Activated naive CD4-positive, alpha-beta T cell treated with anti-CD3 and anti-CD28 coated beads, Interleukin-2, amount 50 U/mL, for 72 hours (primary cell): ENCODE data around the gene HCRT. TPM values are rescaled to one million over a fixed set of nuclear protein-coding genes. Genes with fewer than 3 reads are reported as not detected.
"Not testable (repeated sequence)": the region's sequence is repeated elsewhere in the genome, so short reads cannot be mapped to it uniquely, and the experiment has no call there.

Source experiments
- ATAC-seq, 2 donors: fragments of 150-1000 bp; cut with Tn5 transposase; 2 replicates each; pipeline ENCODE4 v1.10.0; 2021; ENCODE audit warnings: mild to moderate bottlenecking in 2 of 2, moderate library complexity in 2 of 2
- DNase-seq, 2 donors: peaks; one replicate each; pipeline ENCODE4 v3.0.0; 2021 to 2022; ENCODE audit warnings: low spot score in 2 of 2
- H3K27ac Mint-ChIP-seq, 2 donors: one replicate each; pipeline ENCODE4 v1.8.0; 2022; ENCODE audit warnings: mild to moderate bottlenecking in 2 of 2, mixed read lengths in 2 of 2
- H3K36me3 Mint-ChIP-seq, 2 donors: one replicate each; pipeline ENCODE4 v1.8.0; 2022; ENCODE audit warnings: mixed read lengths in 2 of 2
- H3K9me3 Mint-ChIP-seq, 2 donors: one replicate each; pipeline ENCODE4 v1.8.0; 2022; ENCODE audit warnings: mixed read lengths in 2 of 2
- total RNA-seq, 2 donors: library from RNA; stranded (reverse); gene quantifications; one replicate each; pipeline ENCODE4 v1.2.3, GENCODE V29; 2022

HCRT gene, protein sequence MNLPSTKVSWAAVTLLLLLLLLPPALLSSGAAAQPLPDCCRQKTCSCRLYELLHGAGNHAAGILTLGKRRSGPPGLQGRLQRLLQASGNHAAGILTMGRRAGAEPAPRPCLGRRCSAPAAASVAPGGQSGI
- total RNA-seq, result not detected

DNA sequence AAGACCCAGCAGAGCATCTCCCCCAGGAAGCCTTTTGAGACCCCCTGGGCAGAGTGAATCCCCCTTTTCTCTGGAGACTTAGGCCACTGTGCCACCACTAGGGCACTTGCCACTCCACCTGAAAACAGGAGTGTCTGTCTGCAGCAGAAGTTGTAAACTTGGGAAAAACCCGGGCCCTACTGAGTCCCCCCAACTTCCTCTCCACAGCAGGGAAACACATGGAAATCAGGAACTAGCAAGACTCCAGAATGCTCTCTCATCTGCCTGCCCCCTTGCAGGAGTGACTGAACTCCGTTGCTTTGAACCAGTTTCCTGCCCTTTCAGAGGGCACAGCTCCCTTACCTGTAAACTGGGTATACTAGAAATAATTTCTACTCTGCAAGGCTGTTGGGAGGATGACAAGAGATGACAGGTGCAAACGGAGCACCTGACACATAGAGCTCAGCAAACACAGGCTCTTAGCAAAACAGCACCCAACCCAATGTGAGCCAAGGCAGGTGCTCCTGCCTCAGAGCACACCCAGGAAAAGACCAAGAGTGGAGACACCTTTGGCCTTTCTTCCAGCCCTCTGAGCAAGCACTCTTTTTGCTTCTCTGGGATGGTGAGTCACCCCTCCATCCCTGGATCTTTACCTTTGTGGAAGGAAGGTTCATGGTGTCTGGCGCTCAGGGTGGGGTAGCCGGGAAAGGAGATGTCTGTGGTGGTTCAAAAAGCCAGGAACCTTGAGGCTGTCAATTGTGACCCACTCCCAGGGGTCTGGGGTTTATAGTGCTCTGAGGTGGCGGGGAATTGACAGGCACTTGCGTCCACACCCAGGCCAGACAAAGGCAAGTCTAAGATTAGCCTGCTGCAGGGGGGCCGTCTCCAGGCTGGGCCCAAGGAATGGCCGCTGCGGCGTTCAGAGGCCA is at the start of gene HCRT:
HCRT (minus strand) TSS at position 740 of the 908 bp plus-strand sequence; CDS start at position 653, 87 bp downstream.
- no peak for DNase-seq
- peak within 1 kb of the TSS in 1 of 2 donors; percentile 81 for H3K27ac Mint-ChIP-seq
- H3K9me3 Mint-ChIP-seq, result no peaks in the 10 kb centered on the region
- ATAC-seq, result no peak
- peaks cover 0 to 7% of the 10 kb centered on the region in 2 donors for H3K36me3 Mint-ChIP-seq

DNA sequence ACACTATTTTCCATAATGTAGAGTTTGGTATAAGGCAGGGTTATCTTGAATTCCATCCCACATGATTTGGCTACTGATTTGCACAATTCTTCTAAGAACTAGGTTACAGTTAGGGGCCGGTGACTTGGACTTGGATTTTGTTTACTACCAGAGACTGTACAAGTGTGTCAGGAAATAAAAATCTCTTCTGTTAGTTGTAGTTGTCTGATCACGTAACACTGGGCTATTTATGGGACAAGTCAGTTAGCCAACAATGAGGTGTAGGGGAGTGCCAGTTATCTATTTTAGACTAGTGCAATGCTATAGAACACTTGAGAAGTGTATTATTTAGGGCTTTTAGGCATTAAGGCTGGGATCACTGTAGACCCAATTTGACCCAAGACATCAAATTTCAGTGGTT is 48.7 kb upstream of the HCRT start:
- H3K27ac Mint-ChIP-seq, result no peak overlapping the region
- DNase-seq, result no peak
- ATAC-seq, result no peak
- H3K9me3 Mint-ChIP-seq, result no peaks in the 10 kb centered on the region
- H3K36me3 Mint-ChIP-seq, result no peaks in the 10 kb centered on the region

DNA sequence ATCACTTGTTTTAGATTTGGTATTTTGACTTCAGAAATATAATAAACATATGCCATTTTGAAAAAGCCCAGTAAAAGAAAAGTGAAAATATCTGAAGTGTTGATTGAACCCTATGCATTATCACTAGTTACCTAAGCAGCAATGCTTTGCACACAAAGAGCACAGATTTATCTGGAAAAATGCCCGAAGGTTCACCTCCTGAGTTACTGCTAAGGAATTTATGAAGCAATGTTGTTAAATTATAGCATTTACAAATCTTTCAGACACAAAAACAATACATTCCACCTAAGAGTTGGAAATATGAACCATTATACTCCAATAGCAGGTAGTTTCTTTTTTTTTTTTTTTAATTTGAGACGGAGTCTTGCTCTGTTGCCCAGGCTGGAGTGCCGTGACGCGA is 47.9 kb upstream of the HCRT start:
- H3K9me3 Mint-ChIP-seq, result no peaks in the 10 kb centered on the region
- H3K27ac Mint-ChIP-seq, result no peak overlapping the region
- ATAC-seq (no peak), DNase-seq (no peak)
- H3K36me3 Mint-ChIP-seq, result no peaks in the 10 kb centered on the region

DNA sequence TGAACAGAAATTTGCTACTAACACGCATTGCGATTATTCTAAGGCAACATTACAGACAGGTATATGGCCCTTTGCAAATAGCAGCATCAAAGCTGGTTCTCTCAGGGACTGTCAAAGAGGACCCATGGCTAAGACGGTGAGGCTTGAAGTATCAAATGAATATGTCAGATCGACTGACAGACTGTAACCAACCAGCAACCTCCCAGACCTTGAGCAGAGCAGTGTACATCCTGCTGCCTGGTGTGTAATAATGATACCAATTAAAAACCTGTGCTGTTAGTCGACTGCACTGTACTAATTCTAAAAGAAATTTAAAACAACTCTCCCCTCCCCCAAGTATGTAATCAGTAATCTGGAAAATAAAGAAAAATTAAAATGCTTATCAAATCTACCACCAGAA is 45.0 kb upstream of the HCRT start:
- H3K27ac Mint-ChIP-seq, result no peak overlapping the region
- ATAC-seq (peak; percentile 53 to 93), DNase-seq (no peak)

DNA sequence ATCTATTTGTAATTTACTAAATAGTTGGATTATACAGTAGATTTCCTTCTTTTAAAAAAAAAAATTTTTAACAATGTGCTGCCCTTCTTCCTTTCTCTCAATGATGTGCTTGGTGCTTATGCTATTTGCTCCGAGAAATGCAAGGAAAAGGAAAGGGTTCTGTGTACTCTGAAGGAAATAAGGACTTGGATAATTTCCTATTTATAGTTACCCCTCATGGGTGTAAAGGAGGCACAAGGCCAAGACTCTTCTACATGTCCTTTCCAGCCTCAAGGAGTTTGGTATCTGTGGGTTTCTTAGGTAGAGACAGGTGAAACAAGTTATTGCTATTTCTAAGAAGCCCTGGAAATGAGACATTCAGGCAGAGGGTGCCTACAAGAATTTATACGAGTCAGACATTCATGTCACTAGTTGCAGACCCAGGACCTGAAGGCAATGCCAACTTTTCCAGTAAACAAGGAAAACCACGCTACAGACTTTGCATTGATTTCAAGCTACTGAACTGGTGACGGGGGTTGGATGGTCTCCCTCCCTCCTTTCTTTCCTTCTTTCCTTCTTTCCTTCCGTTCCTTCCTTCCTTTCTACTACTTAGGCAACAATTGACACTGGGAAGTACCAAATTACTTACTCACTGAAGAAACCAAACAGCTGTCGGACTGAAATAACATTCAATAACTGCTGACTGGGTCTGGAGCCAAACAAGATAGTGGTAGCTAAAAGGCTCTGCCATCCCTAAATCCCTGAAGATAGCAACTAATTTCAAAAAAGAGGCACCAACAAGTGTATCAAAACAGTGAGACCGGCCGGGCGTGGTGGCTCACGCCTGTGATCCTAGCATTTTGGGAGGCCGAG is 42.8 kb upstream of the HCRT start:
- Mint-ChIP-seq H3K27ac (peak overlapping the region; percentile 37 to 53), H3K9me3 (no peaks in the 10 kb centered on the region), H3K36me3 (no peaks in the 10 kb centered on the region)
- ATAC-seq, result peak in 1 of 2 donors; percentile 18
- no peak for DNase-seq

More for the DNA sequence above, 45.0 kb upstream of the HCRT start:
- no peaks in the 10 kb centered on the region for H3K36me3 Mint-ChIP-seq
- H3K9me3 Mint-ChIP-seq, result no peaks in the 10 kb centered on the region

DNA sequence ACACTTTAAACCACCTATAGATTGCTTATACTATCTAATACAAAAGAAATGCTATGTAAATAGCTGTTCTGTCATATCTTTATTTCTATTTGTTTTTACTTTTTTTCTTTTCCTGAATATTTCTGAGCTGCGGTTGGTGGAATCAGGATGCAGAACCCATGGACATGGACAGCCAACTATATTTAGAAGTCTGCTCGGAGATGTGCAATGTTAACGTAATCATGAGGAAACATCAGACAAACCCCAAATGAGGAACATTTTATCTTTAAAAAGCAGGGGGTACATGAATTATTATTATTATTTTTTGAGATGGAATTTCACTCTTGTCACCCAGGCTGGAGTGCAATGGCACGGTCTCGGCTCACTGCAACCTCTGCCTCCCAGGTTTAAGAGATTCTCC is 40.4 kb upstream of the HCRT start:
- Mint-ChIP-seq H3K27ac (no peak overlapping the region), H3K9me3 (no peaks in the 10 kb centered on the region), H3K36me3 (peaks cover 0 to 10% of the 10 kb centered on the region in 2 donors)
- ATAC-seq (no peak), DNase-seq (no peak)

DNA sequence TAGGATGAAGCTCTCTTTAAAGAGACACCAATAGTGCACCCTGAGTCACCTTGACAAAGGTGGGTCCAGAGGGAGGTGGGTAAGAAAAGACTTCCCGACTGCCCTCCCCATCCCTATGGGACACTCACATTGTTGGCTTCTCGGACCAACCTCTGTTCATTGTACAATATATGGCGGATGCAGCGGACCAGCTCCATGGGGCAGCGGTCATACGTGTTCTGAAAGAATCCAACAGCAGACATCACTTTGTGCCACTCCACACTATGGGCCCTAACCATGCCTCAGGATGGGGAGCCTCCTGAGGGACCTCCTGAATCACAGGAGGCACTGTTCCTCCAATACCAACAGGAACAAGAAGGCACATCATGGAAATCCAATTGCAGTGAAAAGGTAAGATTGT is 39.4 kb upstream of the HCRT start:
- Mint-ChIP-seq H3K36me3 (peaks cover 0 to 10% of the 10 kb centered on the region in 2 donors), H3K9me3 (no peaks in the 10 kb centered on the region), H3K27ac (peak overlapping the region; percentile 3 to 29)
- DNase-seq, result no peak
- no peak for ATAC-seq

DNA sequence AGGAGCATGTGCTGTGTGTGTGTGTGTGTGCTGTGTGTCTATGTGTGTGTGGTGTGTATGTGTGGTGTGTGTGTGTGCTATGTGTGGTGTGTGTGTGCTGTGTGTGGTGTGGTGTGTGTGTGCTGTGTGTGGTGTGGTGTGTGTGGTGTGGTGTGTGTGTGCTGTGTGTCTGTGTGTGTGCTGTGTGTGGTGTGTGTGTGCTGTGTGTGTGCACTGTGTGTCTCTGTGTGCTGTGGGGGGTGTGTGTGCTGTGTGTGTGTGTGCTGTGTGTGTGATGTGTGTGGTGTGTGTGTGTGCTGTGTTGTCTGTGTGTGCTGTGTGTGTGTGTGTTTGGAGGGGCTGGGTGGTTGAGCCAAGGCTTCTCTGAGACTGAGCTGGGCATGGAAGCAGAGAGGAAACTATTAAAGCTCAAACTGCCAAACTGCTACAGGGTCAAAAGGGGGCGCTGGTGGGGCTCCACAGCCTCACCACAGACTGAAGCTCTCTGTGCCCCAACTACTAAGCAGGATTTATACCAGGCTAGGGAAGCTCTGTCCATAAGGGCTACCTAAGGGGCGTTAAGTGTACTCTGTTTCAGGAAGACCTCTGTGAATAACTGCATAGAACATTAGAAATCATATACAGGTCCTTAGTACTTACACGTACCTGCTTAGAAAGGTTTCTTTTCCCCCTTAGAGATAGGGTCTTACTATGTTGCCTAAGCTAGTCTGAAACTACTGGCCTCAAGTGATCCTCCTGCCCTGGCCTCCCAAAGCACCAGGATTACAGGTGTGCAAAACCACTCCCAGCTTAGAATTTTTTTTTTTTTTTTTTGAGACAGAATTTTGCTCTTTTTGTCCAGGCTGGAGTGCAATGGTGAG is 36.9 kb upstream of the HCRT start:
- peak in 1 of 2 donors; percentile 51 for DNase-seq
- H3K9me3 Mint-ChIP-seq, result no peaks in the 10 kb centered on the region
- ATAC-seq, result peak; percentile 76 to 77
- peaks cover 4 to 10% of the 10 kb centered on the region in 2 donors for H3K36me3 Mint-ChIP-seq
- peak overlapping the region; percentile 80 to 86 for H3K27ac Mint-ChIP-seq

DNA sequence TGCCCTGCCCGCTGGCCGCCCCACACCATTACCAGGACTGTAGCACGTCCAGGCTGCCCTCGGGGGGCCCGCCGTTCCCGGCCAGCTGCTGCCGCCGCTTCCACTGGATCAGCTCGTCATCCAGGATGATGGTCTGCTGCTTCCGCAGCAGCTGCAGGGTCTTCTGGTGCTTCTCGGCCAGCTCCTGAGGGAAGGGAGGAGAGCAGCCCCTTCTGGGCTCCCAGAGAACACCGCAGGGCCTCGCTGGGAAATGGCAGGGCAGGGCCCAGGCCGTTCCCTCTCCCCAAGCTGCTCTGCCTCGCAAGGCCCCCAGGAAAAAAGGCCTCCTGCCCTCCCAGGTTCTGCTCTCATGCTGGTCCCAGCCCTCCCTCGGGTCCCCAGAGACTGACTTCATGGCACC is 34.0 kb upstream of the HCRT start:
- not testable (repeated sequence) for H3K36me3 Mint-ChIP-seq

DNA sequence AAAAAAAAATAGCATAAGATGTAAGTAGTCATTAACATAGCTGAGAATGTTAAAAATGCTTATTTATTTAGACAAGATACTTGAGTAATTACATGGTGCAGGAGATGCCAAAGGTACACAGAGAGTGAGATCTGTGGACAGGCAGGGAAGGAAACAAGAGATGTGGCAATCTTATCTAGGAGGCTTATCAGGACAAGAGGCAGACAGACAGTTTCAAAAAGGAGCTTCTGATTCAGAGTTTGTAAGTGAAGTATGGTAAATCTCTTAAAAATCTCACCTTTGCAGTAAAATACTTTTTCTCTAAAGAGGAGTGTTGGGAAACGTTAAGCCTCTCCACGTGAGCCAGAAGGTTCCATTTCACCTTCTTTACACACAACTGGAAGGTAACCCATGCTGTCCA is 28.9 kb upstream of the HCRT start:
- ATAC-seq, result no peak
- Mint-ChIP-seq H3K36me3 (peaks cover 0 to 19% of the 10 kb centered on the region in 2 donors), H3K9me3 (no peaks in the 10 kb centered on the region), H3K27ac (peak overlapping the region in 1 of 2 donors; percentile 18)
- no peak for DNase-seq

More for the DNA sequence above, 34.0 kb upstream of the HCRT start:
- not testable (repeated sequence) for H3K27ac Mint-ChIP-seq, H3K9me3 Mint-ChIP-seq, DNase-seq
- peak in 1 of 2 donors; percentile 29 for ATAC-seq

DNA sequence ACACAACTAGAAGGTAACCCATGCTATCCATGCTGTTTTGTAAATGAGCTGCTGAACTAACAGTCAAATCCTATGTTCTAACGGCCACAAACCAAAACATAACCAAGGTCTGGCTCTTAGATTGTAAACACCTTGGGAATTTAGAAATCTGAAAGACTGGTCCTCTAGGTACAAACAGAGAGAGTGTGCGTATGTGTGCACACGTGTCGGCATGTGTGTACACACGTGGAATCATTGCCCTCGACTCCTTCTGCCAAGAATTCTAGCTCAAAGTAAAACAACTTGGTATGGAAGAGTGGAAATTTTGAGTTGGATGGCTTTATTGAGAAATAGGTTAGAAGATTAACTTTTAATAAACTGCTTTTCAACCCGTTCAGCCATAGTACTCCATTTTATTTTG is 27.1 kb upstream of the HCRT start:
- H3K36me3 Mint-ChIP-seq, result peaks cover 0 to 17% of the 10 kb centered on the region in 2 donors
- ATAC-seq (no peak), DNase-seq (no peak)
- no peaks in the 10 kb centered on the region for H3K9me3 Mint-ChIP-seq
- H3K27ac Mint-ChIP-seq, result no peak overlapping the region

DNA sequence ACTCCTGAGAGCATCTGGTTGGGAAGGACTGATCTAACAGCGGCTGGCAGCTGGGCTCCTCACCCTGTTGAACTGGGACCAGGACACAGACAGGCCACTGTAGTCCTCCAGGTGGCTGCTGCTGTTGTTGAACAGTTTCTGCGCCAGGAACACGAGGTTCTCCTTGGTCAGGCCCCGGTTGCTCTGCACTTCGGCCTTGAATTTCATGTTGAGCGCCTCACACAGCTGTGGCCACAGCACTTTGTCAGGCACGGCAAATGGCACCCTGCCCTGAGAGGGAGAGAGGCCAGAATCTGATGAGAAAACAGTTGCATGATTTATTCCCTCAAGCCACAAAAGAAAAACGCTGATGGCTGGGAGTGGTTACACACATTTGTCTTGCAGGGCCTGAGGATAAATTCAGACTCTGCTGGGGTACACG is 26.7 kb upstream of the HCRT start:
- peaks cover 0 to 12% of the 10 kb centered on the region in 2 donors for H3K36me3 Mint-ChIP-seq
- not testable (repeated sequence) for H3K27ac Mint-ChIP-seq, H3K9me3 Mint-ChIP-seq, DNase-seq, ATAC-seq

DNA sequence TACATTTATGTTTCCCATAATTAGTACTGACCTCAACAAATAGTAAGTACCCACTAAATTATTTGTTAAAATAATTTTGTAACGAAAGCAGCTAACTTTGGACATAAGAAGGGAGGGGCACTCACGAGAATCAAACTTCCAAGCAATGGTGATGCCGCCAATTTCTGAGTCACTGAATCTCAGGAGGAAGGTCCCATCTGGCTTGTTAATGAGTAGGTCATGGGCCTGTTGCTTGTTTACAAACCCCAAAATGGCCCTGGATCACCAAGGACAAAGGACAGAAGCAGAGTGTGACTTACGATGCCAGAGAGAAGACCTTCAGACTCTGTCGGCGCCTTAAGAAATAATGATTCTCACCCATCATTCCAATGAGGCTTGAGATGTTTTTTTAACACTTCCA is 24.8 kb upstream of the HCRT start:
- DNase-seq (no peak), ATAC-seq (no peak)
- H3K9me3 Mint-ChIP-seq, result no peaks in the 10 kb centered on the region
- H3K27ac Mint-ChIP-seq, result no peak overlapping the region
- peaks cover 0 to 15% of the 10 kb centered on the region in 2 donors for H3K36me3 Mint-ChIP-seq

DNA sequence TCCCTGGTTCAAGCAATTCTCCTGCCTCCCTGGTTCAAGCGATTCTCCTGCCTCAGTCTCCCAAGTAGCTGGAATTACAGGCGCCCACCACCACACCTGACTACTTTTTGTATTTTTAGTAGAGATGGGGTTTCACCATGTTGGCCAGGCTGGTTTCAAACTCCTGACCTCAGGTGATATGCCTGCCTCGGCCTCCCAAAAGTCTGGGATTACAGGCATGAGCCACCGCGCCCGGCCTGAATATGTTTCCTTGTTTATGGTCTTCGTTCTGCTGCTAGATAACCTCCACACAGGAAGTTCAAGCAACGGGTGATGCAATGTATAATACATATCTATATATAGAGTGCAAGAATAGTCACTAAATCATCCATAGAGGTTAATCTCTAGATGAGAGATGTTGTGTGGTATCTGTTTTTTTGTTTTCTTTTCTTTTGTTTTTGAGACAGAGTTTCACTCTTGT is 20.9 kb upstream of the HCRT start:
- DNase-seq, ATAC-seq: not testable (repeated sequence)

DNA sequence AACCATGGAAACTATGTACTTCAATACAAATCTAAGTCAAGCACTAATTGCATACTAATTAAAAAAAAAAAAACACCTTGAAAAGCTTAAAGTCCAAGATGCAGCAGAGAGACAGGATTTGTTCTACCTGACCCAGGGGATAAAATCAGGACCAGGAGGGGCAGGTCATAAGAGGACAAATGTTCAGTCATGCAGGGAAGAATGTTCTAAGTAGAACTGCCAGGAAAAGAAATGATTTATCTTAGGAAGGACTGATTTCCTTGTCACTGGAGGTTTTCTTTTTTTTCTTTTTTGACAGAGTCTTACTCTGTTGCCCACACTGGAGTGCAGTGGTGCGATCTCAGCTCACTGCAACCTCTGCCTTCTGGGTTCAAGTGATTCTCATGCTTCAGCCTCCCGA is 18.1 kb upstream of the HCRT start:
- ATAC-seq, result no peak
- no peak for DNase-seq
- Mint-ChIP-seq H3K9me3 (no peaks in the 10 kb centered on the region), H3K36me3 (peaks cover 0 to 4% of the 10 kb centered on the region in 2 donors), H3K27ac (peak overlapping the region; percentile 21 to 47)

More for the DNA sequence above, 20.9 kb upstream of the HCRT start:
- not testable (repeated sequence) for H3K9me3 Mint-ChIP-seq
- H3K27ac Mint-ChIP-seq, result peak overlapping the region in 1 of 2 donors; percentile 29
- H3K36me3 Mint-ChIP-seq, result peaks cover 0 to 15% of the 10 kb centered on the region in 2 donors

DNA sequence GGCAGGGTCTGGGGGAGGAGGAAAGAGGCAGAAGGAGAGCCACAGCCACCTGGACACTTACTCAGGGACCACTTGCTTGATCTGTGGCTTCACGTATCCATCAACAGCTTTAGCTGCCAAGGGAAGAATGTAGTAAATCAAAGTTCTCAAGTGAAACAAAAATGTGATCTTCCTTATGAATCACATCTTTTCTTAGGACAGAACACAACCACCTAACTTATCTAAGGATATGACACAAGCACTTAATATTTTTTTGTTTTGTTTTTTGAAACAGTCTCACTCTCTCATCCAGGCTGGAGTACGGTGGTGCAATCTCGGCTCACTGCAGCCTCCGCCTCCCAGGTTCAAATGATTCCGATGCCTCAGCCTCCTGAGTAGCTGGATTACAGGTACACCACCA is 17.4 kb upstream of the HCRT start:
- no peak for DNase-seq
- Mint-ChIP-seq H3K36me3 (peaks cover 0 to 4% of the 10 kb centered on the region in 2 donors), H3K27ac (peak overlapping the region; percentile 21 to 72), H3K9me3 (no peaks in the 10 kb centered on the region)
- ATAC-seq, result no peak
